ENCODE data around the gene GPR61. TPM values are rescaled to one million over a fixed set of nuclear protein-coding genes. Genes with fewer than 3 reads are reported as not detected.

GPR61 gene
- total and polyA plus RNA-seq, 9 of the 15 experiments (the other 6 are each of a cell fraction or from before 2014, with no cell fraction given), result 0.04 to 1.1 (median 0.25) TPM; not detected in 4

DNA sequence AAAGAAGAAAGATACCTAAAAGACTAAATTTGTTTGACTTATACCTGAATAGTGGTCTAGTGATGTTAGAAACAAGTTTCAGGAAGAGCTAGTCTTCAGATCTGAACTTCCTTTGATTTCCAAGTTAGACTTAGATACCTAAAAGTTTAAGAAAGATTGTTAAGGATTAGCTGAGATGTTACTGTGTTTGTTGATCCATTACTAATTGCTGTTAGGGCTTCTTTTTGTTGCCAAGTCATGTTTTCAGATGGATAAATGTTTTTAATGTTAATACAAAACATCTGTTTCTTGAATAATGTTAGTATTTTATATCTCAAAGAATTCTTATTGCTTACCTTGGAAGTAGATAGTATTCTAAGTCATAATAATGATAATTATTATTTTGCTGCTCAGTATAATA is 20.3 kb downstream of the GPR61 start (continued):
- TF ChIP-seq, protein P1, sequence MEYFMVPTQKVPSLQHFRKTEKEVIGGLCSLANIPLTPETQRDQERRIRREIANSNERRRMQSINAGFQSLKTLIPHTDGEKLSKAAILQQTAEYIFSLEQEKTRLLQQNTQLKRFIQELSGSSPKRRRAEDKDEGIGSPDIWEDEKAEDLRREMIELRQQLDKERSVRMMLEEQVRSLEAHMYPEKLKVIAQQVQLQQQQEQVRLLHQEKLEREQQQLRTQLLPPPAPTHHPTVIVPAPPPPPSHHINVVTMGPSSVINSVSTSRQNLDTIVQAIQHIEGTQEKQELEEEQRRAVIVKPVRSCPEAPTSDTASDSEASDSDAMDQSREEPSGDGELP (CRISPR knock-in tag; IDR thresholded peaks at IDR 0.05; ENCODE audit: borderline replicate concordance), result no peak
- TF ChIP-seq, protein P2, sequence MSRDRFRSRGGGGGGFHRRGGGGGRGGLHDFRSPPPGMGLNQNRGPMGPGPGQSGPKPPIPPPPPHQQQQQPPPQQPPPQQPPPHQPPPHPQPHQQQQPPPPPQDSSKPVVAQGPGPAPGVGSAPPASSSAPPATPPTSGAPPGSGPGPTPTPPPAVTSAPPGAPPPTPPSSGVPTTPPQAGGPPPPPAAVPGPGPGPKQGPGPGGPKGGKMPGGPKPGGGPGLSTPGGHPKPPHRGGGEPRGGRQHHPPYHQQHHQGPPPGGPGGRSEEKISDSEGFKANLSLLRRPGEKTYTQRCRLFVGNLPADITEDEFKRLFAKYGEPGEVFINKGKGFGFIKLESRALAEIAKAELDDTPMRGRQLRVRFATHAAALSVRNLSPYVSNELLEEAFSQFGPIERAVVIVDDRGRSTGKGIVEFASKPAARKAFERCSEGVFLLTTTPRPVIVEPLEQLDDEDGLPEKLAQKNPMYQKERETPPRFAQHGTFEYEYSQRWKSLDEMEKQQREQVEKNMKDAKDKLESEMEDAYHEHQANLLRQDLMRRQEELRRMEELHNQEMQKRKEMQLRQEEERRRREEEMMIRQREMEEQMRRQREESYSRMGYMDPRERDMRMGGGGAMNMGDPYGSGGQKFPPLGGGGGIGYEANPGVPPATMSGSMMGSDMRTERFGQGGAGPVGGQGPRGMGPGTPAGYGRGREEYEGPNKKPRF (IDR thresholded peaks at IDR 0.05; ENCODE audit: low read depth, low read length), result no peak
- TF ChIP-seq, protein P3, sequence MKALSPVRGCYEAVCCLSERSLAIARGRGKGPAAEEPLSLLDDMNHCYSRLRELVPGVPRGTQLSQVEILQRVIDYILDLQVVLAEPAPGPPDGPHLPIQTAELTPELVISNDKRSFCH (CRISPR knock-in tag; IDR thresholded peaks at IDR 0.05), result no peak
- TF ChIP-seq, protein P3 (tag; IDR thresholded peaks at IDR 0.05), result no peak
- no peak for TF ChIP-seq SNRNP70 (optimal IDR thresholded peaks at IDR 0.05; ENCODE audit: low read depth, low read length)

DNA sequence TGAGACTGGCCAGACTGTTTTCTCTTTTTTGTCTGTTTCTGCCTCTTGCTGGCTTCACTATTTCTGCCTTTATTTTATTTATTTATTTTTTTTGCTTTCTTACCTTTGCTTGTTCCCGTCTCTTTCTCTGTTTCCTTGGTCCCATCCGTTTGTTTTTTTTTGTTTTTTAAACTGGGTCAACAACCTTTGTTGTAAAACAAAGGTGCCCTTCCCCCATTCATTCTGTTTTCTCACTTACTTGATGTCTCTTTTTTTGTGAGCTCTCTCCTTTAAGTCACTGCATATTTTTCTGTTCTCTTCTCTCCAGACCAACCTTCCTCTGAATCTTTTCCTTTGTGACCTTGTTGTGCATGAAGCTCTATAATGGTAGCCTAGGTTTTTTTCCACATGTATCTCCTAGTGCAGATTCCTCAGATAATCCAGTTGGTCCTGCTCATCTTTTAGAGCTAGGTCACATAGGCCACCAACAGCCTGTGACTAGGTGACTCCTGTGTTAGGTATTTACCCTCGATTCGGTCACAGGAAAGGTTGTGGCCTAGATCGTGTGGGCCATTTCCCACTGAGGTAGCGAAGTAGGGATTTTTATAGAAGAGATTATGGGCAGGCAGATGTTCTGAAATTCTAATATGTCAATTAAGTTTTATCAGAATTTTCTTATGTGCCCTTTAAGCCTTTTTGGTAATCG is 24.7 kb downstream of the GPR61 start:
- intact Hi-C loops (cut with micrococcal nuclease) (no loop called here), in situ Hi-C loops (cut with MboI) (no loop called here)
- Histone ChIP-seq H3K4me1 (replicated peaks in 1 of 2; ENCODE audit: control insufficient read depth in 2 of 2, insufficient read depth in 2 of 2, low read length in 2 of 2) (peaks cover 4 to 7% of the 10 kb centered on the region in 2 experiments), H3K27me3 (ENCODE audit: control insufficient read depth in 2 of 2, insufficient read depth in 2 of 2, low read length in 2 of 2) (no peaks in the 10 kb centered on the region), H3K27ac (ENCODE audit: extremely low read depth, low read depth, low read length) (no peak overlapping the region), H3K36me3 (ENCODE audit: control insufficient read depth, insufficient read depth, low read length) (no peaks in the 10 kb centered on the region), H2AFZ (ENCODE audit: low read depth, low read length) (no peak overlapping the region), H3K79me2 (ENCODE audit: control insufficient read depth, insufficient read depth, low read length) (peaks cover 98% of the 10 kb centered on the region), H3K9ac (ENCODE audit: insufficient read depth in 1 of 2, low read depth in 2 of 2, low read length in 2 of 2) (no peak overlapping the region), H4K20me1 (replicated peaks; ENCODE audit: control insufficient read depth, insufficient read depth, low read length) (peaks cover 13% of the 10 kb centered on the region; the same call in 1 of the 2 replicates), H3K4me3 (no peak overlapping the region), H3K9me3 (replicated peaks; ENCODE audit: control insufficient read depth, insufficient read depth, low read depth, low read length) (no peaks in the 10 kb centered on the region), H3K4me2 (ENCODE audit: insufficient read depth, low read length) (no peak overlapping the region), H3K9me1 (ENCODE audit: control insufficient read depth, insufficient read depth, low read length) (no peaks in the 10 kb centered on the region)
- ATAC-seq (no peak), FAIRE-seq (no peak), DNase-seq (ENCODE audit: extremely low read depth in 1 of 4, low spot score in 3 of 4) (no peak)
- CTCF ChIA-PET (ENCODE audit: low intra/inter-chr PET ratio), result interaction anchor here (0.7 kb wide), 1 partner anchor 496 kb away, joined by 3 read pairs; no protein-coding TSS in a partner anchor
- POLR2A ChIA-PET, result interaction anchor here (0.9 to 1.9 kb wide), 4 partner anchors 15 to 34 kb away, joined by 3 to 9 read pairs (median 6); partner anchors contain the start of gene GNAI3
- no TSS peak for BruUV-seq (replicated peaks)
- 70% methylated on average over 7 of the region's 7 CpGs for WGBS (ENCODE audit: insufficient coverage, low coverage, missing lambda C conversion rate)
- TF ChIP-seq, protein P4, sequence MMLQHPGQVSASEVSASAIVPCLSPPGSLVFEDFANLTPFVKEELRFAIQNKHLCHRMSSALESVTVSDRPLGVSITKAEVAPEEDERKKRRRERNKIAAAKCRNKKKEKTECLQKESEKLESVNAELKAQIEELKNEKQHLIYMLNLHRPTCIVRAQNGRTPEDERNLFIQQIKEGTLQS (IDR thresholded peaks at IDR 0.05), result no peak
- TF ChIP-seq, protein P4 (CRISPR knock-in tag; conservative IDR thresholded peaks at IDR 0.05), result no peak
- TF ChIP-seq COPS2 (conservative IDR thresholded peaks at IDR 0.05), result no peak
- no peak for TF ChIP-seq NONO (IDR thresholded peaks at IDR 0.05; ENCODE audit: low read depth in 2 of 2, low read length in 1 of 2)
- no peak for TF ChIP-seq BRF1 (IDR thresholded peaks at IDR 0.05; ENCODE audit: borderline replicate concordance, extremely low read depth, insufficient read length)
- no peak for TF ChIP-seq ZNF561 (CRISPR knock-in tag; conservative IDR thresholded peaks at IDR 0.05)
- TF ChIP-seq, protein P5, sequence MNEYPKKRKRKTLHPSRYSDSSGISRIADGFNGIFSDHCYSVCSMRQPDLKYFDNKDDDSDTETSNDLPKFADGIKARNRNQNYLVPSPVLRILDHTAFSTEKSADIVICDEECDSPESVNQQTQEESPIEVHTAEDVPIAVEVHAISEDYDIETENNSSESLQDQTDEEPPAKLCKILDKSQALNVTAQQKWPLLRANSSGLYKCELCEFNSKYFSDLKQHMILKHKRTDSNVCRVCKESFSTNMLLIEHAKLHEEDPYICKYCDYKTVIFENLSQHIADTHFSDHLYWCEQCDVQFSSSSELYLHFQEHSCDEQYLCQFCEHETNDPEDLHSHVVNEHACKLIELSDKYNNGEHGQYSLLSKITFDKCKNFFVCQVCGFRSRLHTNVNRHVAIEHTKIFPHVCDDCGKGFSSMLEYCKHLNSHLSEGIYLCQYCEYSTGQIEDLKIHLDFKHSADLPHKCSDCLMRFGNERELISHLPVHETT (CRISPR knock-in tag; conservative IDR thresholded peaks at IDR 0.05 in 1 of 2, IDR thresholded peaks at IDR 0.05 in 1 of 2), result no peak
- no peak for TF ChIP-seq HDGF (IDR thresholded peaks at IDR 0.05)

All from K562 (cell line).